Retina (tissue), 1 donor: ENCODE data around the gene C12orf75.
"Not testable (repeated sequence)": the region's sequence is repeated elsewhere in the genome, so short reads cannot be mapped to it uniquely, and the experiment has no call there.

Source experiments
- DNase-seq: peaks from one replicate; pipeline ENCODE4 v3.0.0-alpha.2; 2016

The C12orf75 gene

GRCh38 chr12:105337391-105337790, 6.9 kb downstream of the C12orf75 start:
- no peak for DNase-seq

GRCh38 chr12:105338966-105339365, 8.5 kb downstream of the C12orf75 start:
- no peak for DNase-seq

- DNase-seq = no peak
These were observed 10.5 kb downstream of the C12orf75 start for GRCh38 chr12:105341010-105341409.

GRCh38 chr12:105341620-105342019, 11.1 kb downstream of the C12orf75 start:
- not testable (repeated sequence) for DNase-seq

GRCh38 chr12:105342464-105342863, 12.0 kb downstream of the C12orf75 start:
- DNase-seq = no peak

- no peak for DNase-seq
These were observed 13.3 kb downstream of the C12orf75 start for GRCh38 chr12:105343836-105344235.

- no peak for DNase-seq
These were observed 17.0 kb downstream of the C12orf75 start for GRCh38 chr12:105347499-105347898.

- DNase-seq = no peak
These were observed 17.7 kb downstream of the C12orf75 start for GRCh38 chr12:105348142-105348541.

- DNase-seq = no peak
These were observed 18.1 kb downstream of the C12orf75 start for GRCh38 chr12:105348561-105348960.

GRCh38 chr12:105349138-105349537, 18.6 kb downstream of the C12orf75 start:
- DNase-seq = no peak

- DNase-seq = no peak
These were observed 21.0 kb downstream of the C12orf75 start for GRCh38 chr12:105351523-105351922.

GRCh38 chr12:105352052-105352451, 21.6 kb downstream of the C12orf75 start:
- DNase-seq = no peak

GRCh38 chr12:105352940-105353635, 22.6 kb downstream of the C12orf75 start:
- DNase-seq = no peak

GRCh38 chr12:105355752-105356151, 25.3 kb downstream of the C12orf75 start:
- DNase-seq = no peak

GRCh38 chr12:105357162-105357691, 26.7 kb downstream of the C12orf75 start:
- DNase-seq = no peak

- DNase-seq = no peak
These were observed 28.3 kb downstream of the C12orf75 start for GRCh38 chr12:105358789-105359188.

GRCh38 chr12:105359856-105360255, 29.4 kb downstream of the C12orf75 start:
- DNase-seq = no peak

GRCh38 chr12:105363890-105364289, 33.4 kb downstream of the C12orf75 start:
- no peak for DNase-seq

GRCh38 chr12:105365231-105365630, 34.7 kb downstream of the C12orf75 start:
- DNase-seq = no peak

GRCh38 chr12:105368047-105368646, 37.7 kb downstream of the C12orf75 start:
- DNase-seq = no peak

- DNase-seq = no peak
These were observed 38.5 kb downstream of the C12orf75 start for GRCh38 chr12:105369014-105369413.

GRCh38 chr12:105374303-105374702, 43.8 kb downstream of the C12orf75 start:
- no peak for DNase-seq

- DNase-seq = no peak
These were observed 46.6 kb downstream of the C12orf75 start for GRCh38 chr12:105377077-105377476.

- no peak for DNase-seq
These were observed 48.4 kb downstream of the C12orf75 start for GRCh38 chr12:105378911-105379310.
